Smooth muscle cell (in vitro differentiated cells): ENCODE data around the gene ABLIM1. TPM values are rescaled to one million over a fixed set of nuclear protein-coding genes. Genes with fewer than 3 reads are reported as not detected.

Experiments used
- DNase-seq: peaks from one replicate; lab custom pipeline; 2025; ENCODE audit not compliant: unreplicated experiment; lab: John Stamatoyannopoulos, UW
- H2AFZ ChIP-seq: fragments of 200-600 bp; sonication (generic); 2 replicates; pipeline ENCODE4 v1.6.0; 2016; ENCODE audit warnings: antibody characterized with exemption, low read depth, mild to moderate bottlenecking
- H3F3A ChIP-seq: fragments of 200-600 bp; sonication (generic); 2 replicates; pipeline ENCODE4 v1.6.0; 2017; ENCODE audit warnings: antibody characterized with exemption, low read depth
- H3K27ac ChIP-seq: fragments of 200-600 bp; sonication (generic); 2 replicates; pipeline ENCODE4 v1.5.1; 2016; ENCODE audit warnings: low read depth, mild to moderate bottlenecking
- H3K27me3 ChIP-seq: fragments of 200-600 bp; sonication (generic); 2 replicates; pipeline ENCODE4 v1.6.1; 2016; ENCODE audit warnings: low read depth, mild to moderate bottlenecking
- H3K36me3 ChIP-seq: fragments of 200-600 bp; sonication (generic); 2 replicates; pipeline ENCODE4 v1.5.1; 2016; ENCODE audit warnings: low read depth
- H3K4me1 ChIP-seq: fragments of 200-600 bp; sonication (generic); 2 replicates; pipeline ENCODE4 v1.5.1; 2016; ENCODE audit warnings: low read depth
- H3K4me2 ChIP-seq: fragments of 200-600 bp; sonication (generic); 2 replicates; pipeline ENCODE4 v1.6.0; 2016; ENCODE audit warnings: mild to moderate bottlenecking
- H3K4me3 ChIP-seq: fragments of 200-600 bp; sonication (generic); 2 replicates; pipeline ENCODE4 v1.5.1; 2016; ENCODE audit warnings: mild to moderate bottlenecking
- H3K79me2 ChIP-seq: fragments of 200-600 bp; sonication (generic); 2 replicates; pipeline ENCODE4 v1.6.0; 2016; ENCODE audit warnings: low read depth, mild to moderate bottlenecking
- H3K9ac ChIP-seq: fragments of 200-600 bp; sonication (generic); 2 replicates; pipeline ENCODE4 v1.6.0; 2016; ENCODE audit warnings: low read depth
- H3K9me3 ChIP-seq: fragments of 200-600 bp; sonication (generic); replicated peaks from 2 replicates; pipeline ENCODE4 v1.5.1; 2016; ENCODE audit warnings: low read depth
- H4K20me1 ChIP-seq: fragments of 200-600 bp; sonication (generic); 2 replicates; pipeline ENCODE4 v1.6.0; 2016; ENCODE audit warnings: low read depth
- CTCF ChIP-seq: fragments of 200-600 bp; sonication (generic); IDR thresholded peaks from 2 replicates; pipeline ENCODE4 v1.5.1; 2017; ENCODE audit warnings: borderline replicate concordance, mild to moderate bottlenecking, antibody characterized with exemption; ENCODE audit not compliant: insufficient read depth, poor library complexity, severe bottlenecking
- WGBS: methylation state at CpG from one replicate; pipeline ENCODE4 v1.1.7; 2016; ENCODE audit warnings: low lambda C conversion rate; 5-methylcytosine and 5-hydroxymethylcytosine counted together
- polyA plus RNA-seq: library from polyadenylated mRNA; unstranded; fragments of >200 nt; fragmentation: Nextera tagmentation; extraction: Ambion mirVana; gene quantifications from 2 replicates; pipeline ENCODE4 v1.2.1, GENCODE V29; 2016
- total RNA-seq: library from RNA; depleted of rRNA; stranded (reverse); fragments of >200 nt; gene quantifications from 2 replicates; pipeline ENCODE4 v1.2.3, GENCODE V29; 2014

ABLIM1 gene
- total and polyA plus RNA-seq, 2 experiments from 2014 or later, result 1.6 to 17.6 TPM

GRCh38 chr10:114652402-114653368 is 5.4 kb downstream of the ABLIM1 start:
- H3K27me3 ChIP-seq, result peaks cover 15% of the 10 kb centered on the region
- no peak overlapping the region for H3K9ac ChIP-seq
- no peaks in the 10 kb centered on the region for H3K9me3 ChIP-seq
- H3K4me3 ChIP-seq, result no peak overlapping the region
- H3K36me3 ChIP-seq, result no peaks in the 10 kb centered on the region
- peaks cover 5% of the 10 kb centered on the region for H3K4me1 ChIP-seq
- TF ChIP-seq CTCF, result no peak
- DNase-seq, result no peak
- H4K20me1 ChIP-seq, result no peaks in the 10 kb centered on the region
- no peaks in the 10 kb centered on the region for H3K79me2 ChIP-seq
- WGBS, result 87% methylated on average over 10 of the region's 10 CpGs
- H3K4me2 ChIP-seq, result no peak overlapping the region
- no peak overlapping the region for H2AFZ ChIP-seq
- no peaks in the 10 kb centered on the region for H3F3A ChIP-seq
- H3K27ac ChIP-seq, result no peak overlapping the region

GRCh38 chr10:114650831-114651230 is 7.2 kb downstream of the ABLIM1 start:
- no peak overlapping the region for H2AFZ ChIP-seq
- peaks cover 5% of the 10 kb centered on the region for H3K4me1 ChIP-seq
- no peak overlapping the region for H3K27ac ChIP-seq
- no peaks in the 10 kb centered on the region for H4K20me1 ChIP-seq
- no peaks in the 10 kb centered on the region for H3K79me2 ChIP-seq
- no peaks in the 10 kb centered on the region for H3K9me3 ChIP-seq
- no peak overlapping the region for H3K4me2 ChIP-seq
- no peak overlapping the region for H3K9ac ChIP-seq
- H3K4me3 ChIP-seq, result no peak overlapping the region
- H3F3A ChIP-seq, result no peaks in the 10 kb centered on the region
- DNase-seq, result no peak
- H3K27me3 ChIP-seq, result peaks cover 6% of the 10 kb centered on the region
- WGBS, result 97% methylated on average over 9 of the region's 9 CpGs
- no peak for TF ChIP-seq CTCF
- H3K36me3 ChIP-seq, result no peaks in the 10 kb centered on the region

- Histone ChIP-seq H2AFZ (no peak overlapping the region), H3K9me3 (no peaks in the 10 kb centered on the region), H3F3A (no peaks in the 10 kb centered on the region), H3K79me2 (no peaks in the 10 kb centered on the region), H3K36me3 (no peaks in the 10 kb centered on the region), H3K27ac (no peak overlapping the region), H3K4me1 (peaks cover 2% of the 10 kb centered on the region), H3K4me3 (no peak overlapping the region), H3K27me3 (peaks cover 6% of the 10 kb centered on the region), H3K9ac (no peak overlapping the region), H3K4me2 (no peak overlapping the region), H4K20me1 (no peaks in the 10 kb centered on the region)
- no peak for TF ChIP-seq CTCF
- DNase-seq, result no peak
- 63% methylated on average over 1 of the region's 1 CpG for WGBS
These were observed 7.8 kb downstream of the ABLIM1 start for GRCh38 chr10:114650266-114650665.
